GM12891 (cell line): ENCODE measurements around the gene CYLD.

Experiments
- DNase-seq: peaks from one replicate; pipeline ENCODE4 v3.0.0; 2011; ENCODE audit warnings: low spot score; ENCODE audit not compliant: insufficient read length
- FAIRE-seq: peaks from 2 replicates; lab custom pipeline; 2011; peaks lifted over from hg19 to GRCh38; lab: Jason Lieb, UNC
- PAX5 ChIP-seq: IDR thresholded peaks from 2 replicates; pipeline ENCODE4 v1.6.1; 2011; ENCODE audit warnings: low read length, moderate library complexity, mild to moderate bottlenecking; ENCODE audit not compliant: insufficient read depth, severe bottlenecking
- POLR2A ChIP-seq: IDR thresholded peaks from 2 replicates; pipeline ENCODE4 v1.6.1; 2011; ENCODE audit warnings: low read depth, low read length, control low read depth
- POLR2AphosphoS5 ChIP-seq: IDR thresholded peaks from 2 replicates; pipeline ENCODE4 v1.6.1; 2011; ENCODE audit warnings: low read depth, low read length, control low read depth
- POU2F2 ChIP-seq: IDR thresholded peaks from 2 replicates; pipeline ENCODE4 v1.6.1; 2011; ENCODE audit warnings: low read depth, mild to moderate bottlenecking, control low read depth, low read length, moderate library complexity
- SPI1 ChIP-seq: IDR thresholded peaks from 2 replicates; pipeline ENCODE4 v1.6.1; 2011; ENCODE audit warnings: low read depth, low read length, control low read depth
- TAF1 ChIP-seq: IDR thresholded peaks from 2 replicates; pipeline ENCODE4 v1.6.1; 2011; ENCODE audit warnings: low read depth, low read length, control low read depth

The CYLD gene

GRCh38 chr16:50721549-50722404 lies 20.1 kb upstream of the CYLD start:
- FAIRE-seq: no peak
- DNase-seq: no peak
- no peak for TF ChIP-seq POLR2A
- no peak for TF ChIP-seq SPI1
- no peak for TF ChIP-seq POLR2AphosphoS5
- no peak for TF ChIP-seq POU2F2
- TF ChIP-seq TAF1: no peak
- no peak for TF ChIP-seq PAX5

DNA sequence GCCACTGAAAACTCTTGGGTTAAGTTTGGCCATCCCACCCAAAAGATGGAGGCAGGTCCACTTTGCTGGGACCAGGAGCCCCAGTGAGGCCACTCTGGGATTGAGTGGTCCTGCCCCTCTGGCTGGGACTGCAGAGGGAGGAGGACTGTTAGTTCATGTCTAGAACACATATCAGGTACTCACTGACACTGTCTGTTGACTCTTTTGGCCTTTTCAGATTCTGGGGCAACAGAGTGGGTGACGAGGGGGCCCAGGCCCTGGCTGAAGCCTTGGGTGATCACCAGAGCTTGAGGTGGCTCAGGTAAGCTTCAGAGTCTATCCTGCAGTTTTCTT lies 19.5 kb upstream of the CYLD start:
- FAIRE-seq (no peak), DNase-seq (no peak)
- TF ChIP-seq POU2F2: no peak
- TF ChIP-seq SPI1: no peak
- TF ChIP-seq PAX5: no peak
- no peak for TF ChIP-seq POLR2AphosphoS5
- TF ChIP-seq POLR2A: no peak
- TF ChIP-seq TAF1: no peak

DNA sequence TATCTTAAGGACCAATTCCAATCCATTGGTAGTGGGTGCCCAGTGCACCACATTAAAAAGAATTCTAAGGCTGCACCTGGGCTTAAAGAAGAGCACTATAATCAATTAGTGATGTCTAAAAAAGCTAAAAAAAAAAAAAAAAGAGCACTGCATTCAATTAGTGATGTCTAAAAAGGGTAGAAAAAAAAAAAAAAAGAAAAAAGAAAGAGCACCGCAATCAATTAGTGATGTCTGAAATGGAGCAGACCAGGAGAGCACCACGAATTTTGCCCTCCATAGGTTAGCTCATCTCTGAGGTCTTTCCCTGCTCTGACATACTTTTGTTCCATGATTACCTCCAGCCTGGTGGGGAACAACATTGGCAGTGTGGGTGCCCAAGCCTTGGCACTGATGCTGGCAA lies 18.9 kb upstream of the CYLD start:
- DNase-seq: no peak
- no peak for TF ChIP-seq POLR2A
- no peak for TF ChIP-seq POU2F2
- TF ChIP-seq POLR2AphosphoS5: no peak
- TF ChIP-seq SPI1: no peak
- no peak for TF ChIP-seq TAF1
- TF ChIP-seq PAX5: no peak
- no peak for FAIRE-seq

- peak; percentile 77 for FAIRE-seq
- TF ChIP-seq POLR2AphosphoS5 (no peak), SPI1 (0 out of 2 replicates have a peak, but pooled peaks have one; percentile 3)
- no peak for DNase-seq
These were observed 17.6 kb upstream of the CYLD start for GRCh38 chr16:50724306-50724705.

DNA sequence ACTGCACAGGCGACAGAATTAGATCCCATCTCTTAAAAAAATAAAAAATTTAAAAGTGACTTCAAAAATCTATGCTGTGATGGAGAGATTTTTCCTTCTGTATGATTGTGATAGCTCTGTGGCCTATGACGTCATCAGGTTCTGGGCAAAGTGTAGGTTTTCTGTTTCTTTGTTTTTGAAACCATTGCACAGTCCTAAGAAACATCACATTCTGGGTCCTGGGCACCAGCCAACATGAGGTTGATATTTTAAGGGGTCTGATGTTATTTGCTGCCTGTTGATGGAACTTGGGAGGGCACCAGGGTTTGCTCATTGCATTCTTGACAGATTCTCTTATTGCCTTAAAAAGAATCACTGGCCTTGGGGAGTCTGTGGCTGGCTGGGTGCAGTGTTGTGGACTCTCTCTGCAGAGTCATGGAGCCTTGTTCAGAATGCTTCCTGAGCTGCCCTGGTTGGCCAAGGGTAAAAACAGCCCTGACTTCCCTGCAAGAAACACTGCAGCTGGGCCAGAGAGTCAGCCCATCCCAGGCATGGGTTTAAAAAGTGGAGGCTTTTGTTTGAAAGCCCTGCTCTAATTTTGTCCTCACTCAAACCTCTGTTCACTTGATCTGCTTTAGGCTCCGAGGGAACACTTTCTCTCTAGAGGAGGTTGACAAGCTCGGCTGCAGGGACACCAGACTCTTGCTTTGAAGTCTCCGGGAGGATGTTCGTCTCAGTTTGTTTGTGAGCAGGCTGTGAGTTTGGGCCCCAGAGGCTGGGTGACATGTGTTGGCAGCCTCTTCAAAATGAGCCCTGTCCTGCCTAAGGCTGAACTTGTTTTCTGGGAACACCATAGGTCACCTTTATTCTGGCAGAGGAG lies 10.5 kb upstream of the CYLD start:
- no peak for FAIRE-seq

DNA sequence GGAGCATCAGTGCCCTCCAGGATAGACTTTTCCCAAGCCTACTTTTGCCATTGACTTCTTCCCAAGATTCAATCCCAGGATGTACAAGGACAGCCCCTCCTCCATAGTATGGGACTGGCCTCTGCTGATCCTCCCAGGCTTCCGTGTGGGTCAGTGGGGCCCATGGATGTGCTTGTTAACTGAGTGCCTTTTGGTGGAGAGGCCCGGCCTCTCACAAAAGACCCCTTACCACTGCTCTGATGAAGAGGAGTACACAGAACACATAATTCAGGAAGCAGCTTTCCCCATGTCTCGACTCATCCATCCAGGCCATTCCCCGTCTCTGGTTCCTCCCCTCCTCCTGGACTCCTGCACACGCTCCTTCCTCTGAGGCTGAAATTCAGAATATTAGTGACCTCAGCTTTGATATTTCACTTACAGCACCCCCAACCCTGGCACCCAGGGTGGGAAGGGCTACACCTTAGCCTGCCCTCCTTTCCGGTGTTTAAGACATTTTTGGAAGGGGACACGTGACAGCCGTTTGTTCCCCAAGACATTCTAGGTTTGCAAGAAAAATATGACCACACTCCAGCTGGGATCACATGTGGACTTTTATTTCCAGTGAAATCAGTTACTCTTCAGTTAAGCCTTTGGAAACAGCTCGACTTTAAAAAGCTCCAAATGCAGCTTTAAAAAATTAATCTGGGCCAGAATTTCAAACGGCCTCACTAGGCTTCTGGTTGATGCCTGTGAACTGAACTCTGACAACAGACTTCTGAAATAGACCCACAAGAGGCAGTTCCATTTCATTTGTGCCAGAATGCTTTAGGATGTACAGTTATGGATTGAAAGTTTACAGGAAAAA lies 9.7 kb upstream of the CYLD start:
- FAIRE-seq: no peak
- no peak for DNase-seq
- TF ChIP-seq POLR2A (no peak), PAX5 (no peak), TAF1 (no peak), POU2F2 (no peak), POLR2AphosphoS5 (no peak), SPI1 (no peak)

More for the DNA sequence above, 10.5 kb upstream of the CYLD start:
- DNase-seq: no peak
- TF ChIP-seq POU2F2: no peak
- no peak for TF ChIP-seq POLR2AphosphoS5

- DNase-seq (no peak), FAIRE-seq (no peak)
- no peak for TF ChIP-seq POLR2A
- no peak for TF ChIP-seq TAF1
- TF ChIP-seq POLR2AphosphoS5: no peak
- TF ChIP-seq SPI1: no peak
- TF ChIP-seq POU2F2: no peak
- no peak for TF ChIP-seq PAX5
These were observed 8.4 kb upstream of the CYLD start for GRCh38 chr16:50733468-50733867.

- no peak for DNase-seq
- TF ChIP-seq POU2F2 (no peak), TAF1 (no peak), SPI1 (no peak), PAX5 (no peak)
- FAIRE-seq: peak; percentile 77
These were observed 6.2 kb upstream of the CYLD start for GRCh38 chr16:50735629-50736122.

DNA sequence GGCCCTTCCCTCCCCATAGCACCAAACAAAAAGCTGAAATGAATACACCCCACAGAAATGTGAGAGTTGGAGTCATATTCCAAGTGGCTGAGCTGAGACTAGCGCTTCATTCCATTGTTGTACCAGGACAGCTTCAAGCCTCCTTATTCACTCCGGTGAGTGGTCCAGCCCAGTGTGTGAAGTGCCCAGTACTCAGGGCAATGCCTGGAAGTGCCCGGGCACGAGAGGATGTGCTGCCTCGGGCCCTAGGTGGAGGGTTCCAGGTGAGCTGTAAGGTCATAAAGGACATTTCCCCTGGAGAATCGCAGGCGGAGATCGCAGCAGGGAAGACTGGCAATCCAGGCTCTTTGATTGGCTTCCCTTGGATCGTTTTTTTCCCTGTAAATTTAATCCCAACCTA lies 5.4 kb upstream of the CYLD start:
- FAIRE-seq (peak; percentile 60), DNase-seq (no peak)
- TF ChIP-seq TAF1 (no peak), POLR2AphosphoS5 (no peak), PAX5 (no peak), POLR2A (no peak), SPI1 (no peak), POU2F2 (no peak)
